Measurements from ENCODE around the gene SUPT6H. TPM values are rescaled to one million over a fixed set of nuclear protein-coding genes. Genes with fewer than 3 reads are reported as not detected.

Gene SUPT6H
- total and polyA plus RNA-seq, 2 experiments from 2014 or later, result 26.5 to 39.7 TPM

DNA sequence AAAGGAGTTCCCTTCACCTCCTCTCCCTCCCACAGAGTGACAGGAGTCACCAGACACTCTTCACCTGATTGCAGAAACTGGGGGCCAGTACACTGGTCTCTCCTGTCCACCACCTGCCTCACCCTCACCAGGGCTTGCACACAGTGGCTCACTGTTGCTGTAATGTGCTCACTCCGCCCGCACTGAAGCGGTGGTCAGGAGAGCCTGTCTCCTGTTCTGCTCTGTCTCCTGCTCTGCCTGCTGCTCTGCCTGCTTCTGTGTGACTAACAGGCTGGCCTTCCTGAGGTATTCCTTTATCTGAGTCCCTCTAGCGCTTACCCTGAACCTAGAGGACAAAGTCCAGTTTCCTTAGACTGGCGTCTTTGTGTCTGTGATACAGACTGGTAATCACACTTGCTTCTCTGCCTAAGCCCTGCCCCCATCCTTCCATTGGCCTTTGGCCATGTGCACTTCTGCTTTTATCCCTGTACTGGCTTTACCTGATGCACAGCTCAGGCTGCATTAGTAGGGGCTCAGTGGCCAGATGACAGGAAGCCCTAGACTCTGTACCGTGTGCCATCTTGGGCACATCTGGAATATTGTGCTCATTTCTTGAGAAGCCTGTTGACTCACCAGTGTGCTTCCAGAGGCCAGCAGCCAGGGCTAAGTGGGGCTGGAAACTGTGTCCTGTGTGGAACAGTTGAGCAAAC is 36.4 kb downstream of the SUPT6H start:
- no peaks in the 10 kb centered on the region for H3K9me2 ChIP-seq (ENCODE audit: insufficient read depth)
- no peaks in the 10 kb centered on the region for H3K27me3 ChIP-seq (replicated peaks; ENCODE audit: insufficient read depth)
- H3K9me3 ChIP-seq (ENCODE audit: low read depth), result no peaks in the 10 kb centered on the region
- 84% methylated on average over 6 of the region's 6 CpGs for WGBS, 2 experiments (ENCODE audit: low coverage in 1 of 2, low lambda C conversion rate in 2 of 2, missing lambda C conversion rate in 2 of 2)
- TF ChIP-seq EZH2phosphoT487 (IDR thresholded peaks at IDR 0.05; ENCODE audit: insufficient read depth, low read depth) (no peak), EZH2 (IDR thresholded peaks at IDR 0.05; ENCODE audit: insufficient read depth, poor library complexity, severe bottlenecking) (no peak)
- H4K20me1 ChIP-seq (ENCODE audit: insufficient read depth), result no peaks in the 10 kb centered on the region
- H2AFZ ChIP-seq, result no peak overlapping the region
- H3K36me3 ChIP-seq (ENCODE audit: low read depth), result peaks cover 42% of the 10 kb centered on the region
- H3K4me3 ChIP-seq, result no peak overlapping the region
- in situ Hi-C loops (cut with MboI), result no loop called here
- H3F3A ChIP-seq (ENCODE audit: insufficient read depth), result no peaks in the 10 kb centered on the region
- H3K9ac ChIP-seq, result no peak overlapping the region
- H3K4me1 ChIP-seq (ENCODE audit: insufficient read depth), result no peaks in the 10 kb centered on the region
- no peak overlapping the region for H3K27ac ChIP-seq
- peak; percentile 39 for DNase-seq
- no peak overlapping the region for H3K4me2 ChIP-seq (ENCODE audit: unreplicated experiment)
- H3K79me2 ChIP-seq (ENCODE audit: insufficient read depth), result no peaks in the 10 kb centered on the region

DNA sequence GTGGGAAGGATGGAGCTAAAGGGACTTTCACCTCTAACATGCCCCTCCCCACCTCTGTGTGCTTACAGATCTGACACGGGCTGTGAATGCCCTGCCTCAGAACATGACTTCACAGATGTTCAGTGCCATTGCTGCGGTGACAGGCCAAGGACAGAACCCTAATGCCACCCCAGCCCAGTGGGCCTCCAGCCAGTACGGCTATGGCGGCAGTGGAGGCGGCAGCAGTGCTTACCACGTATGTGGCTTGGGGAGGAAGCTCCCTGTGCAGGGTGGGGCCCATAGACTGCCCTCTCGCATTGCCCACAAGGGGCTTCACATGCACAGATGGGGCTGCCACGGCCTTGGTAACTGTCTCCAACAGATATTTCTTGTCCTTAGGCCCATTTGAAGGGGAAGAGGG is 38.3 kb downstream of the SUPT6H start:
- H4K20me1 ChIP-seq (ENCODE audit: insufficient read depth), result no peaks in the 10 kb centered on the region
- H3K27me3 ChIP-seq (replicated peaks; ENCODE audit: insufficient read depth), result no peaks in the 10 kb centered on the region
- TF ChIP-seq EZH2phosphoT487 (IDR thresholded peaks at IDR 0.05; ENCODE audit: insufficient read depth, low read depth) (no peak), EZH2 (IDR thresholded peaks at IDR 0.05; ENCODE audit: insufficient read depth, poor library complexity, severe bottlenecking) (no peak)
- H3K9ac ChIP-seq, result no peak overlapping the region
- WGBS, 2 experiments (ENCODE audit: low coverage in 1 of 2, low lambda C conversion rate in 2 of 2, missing lambda C conversion rate in 2 of 2), result 86% methylated on average over 8 of the region's 8 CpGs
- no peak overlapping the region for H2AFZ ChIP-seq
- H3K4me3 ChIP-seq, result no peak overlapping the region
- H3K4me1 ChIP-seq (ENCODE audit: insufficient read depth), result no peaks in the 10 kb centered on the region
- H3K4me2 ChIP-seq (ENCODE audit: unreplicated experiment), result no peak overlapping the region
- DNase-seq, result no peak
- peaks cover 31% of the 10 kb centered on the region for H3K36me3 ChIP-seq (ENCODE audit: low read depth)
- in situ Hi-C loops (cut with MboI), result no loop called here
- H3K27ac ChIP-seq, result no peak overlapping the region
- H3K9me2 ChIP-seq (ENCODE audit: insufficient read depth), result no peaks in the 10 kb centered on the region
- no peaks in the 10 kb centered on the region for H3K79me2 ChIP-seq (ENCODE audit: insufficient read depth)
- no peaks in the 10 kb centered on the region for H3K9me3 ChIP-seq (ENCODE audit: low read depth)
- H3F3A ChIP-seq (ENCODE audit: insufficient read depth), result no peaks in the 10 kb centered on the region

DNA sequence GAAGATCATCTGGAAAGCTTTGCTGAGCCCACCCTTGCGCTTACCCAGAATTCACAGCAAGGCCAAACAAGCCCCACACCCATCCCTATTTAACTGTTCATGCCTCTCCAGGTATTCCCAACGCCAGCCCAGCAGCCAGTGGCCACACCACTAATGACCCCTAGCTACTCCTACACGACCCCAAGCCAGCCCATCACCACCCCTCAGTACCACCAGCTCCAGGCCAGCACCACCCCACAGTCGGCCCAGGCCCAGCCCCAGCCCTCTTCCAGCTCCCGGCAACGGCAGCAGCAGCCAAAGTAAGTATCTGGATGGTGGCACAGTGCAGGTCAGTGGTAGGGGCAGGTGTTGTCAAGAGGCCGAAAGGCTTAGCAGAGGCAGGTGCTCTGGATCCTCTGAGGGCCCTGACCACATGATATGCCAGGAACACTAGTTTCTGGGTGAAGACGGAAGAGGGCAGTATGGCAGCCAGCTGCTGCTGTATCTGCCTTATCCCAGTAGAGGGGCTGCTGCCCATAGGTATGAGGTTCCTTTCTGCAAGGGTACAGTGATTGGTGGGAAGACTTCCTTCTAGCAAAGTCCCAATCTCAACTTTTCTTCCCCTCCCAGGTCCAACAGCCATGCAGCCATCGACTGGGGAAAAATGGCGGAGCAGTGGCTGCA is 39.0 kb downstream of the SUPT6H start:
- TF ChIP-seq EZH2 (IDR thresholded peaks at IDR 0.05; ENCODE audit: insufficient read depth, poor library complexity, severe bottlenecking) (no peak), EZH2phosphoT487 (IDR thresholded peaks at IDR 0.05; ENCODE audit: insufficient read depth, low read depth) (no peak)
- peaks cover 27% of the 10 kb centered on the region; the same call in 1 of the 2 replicates for H3K36me3 ChIP-seq (ENCODE audit: low read depth)
- in situ Hi-C loops (cut with MboI), result no loop called here

DNA sequence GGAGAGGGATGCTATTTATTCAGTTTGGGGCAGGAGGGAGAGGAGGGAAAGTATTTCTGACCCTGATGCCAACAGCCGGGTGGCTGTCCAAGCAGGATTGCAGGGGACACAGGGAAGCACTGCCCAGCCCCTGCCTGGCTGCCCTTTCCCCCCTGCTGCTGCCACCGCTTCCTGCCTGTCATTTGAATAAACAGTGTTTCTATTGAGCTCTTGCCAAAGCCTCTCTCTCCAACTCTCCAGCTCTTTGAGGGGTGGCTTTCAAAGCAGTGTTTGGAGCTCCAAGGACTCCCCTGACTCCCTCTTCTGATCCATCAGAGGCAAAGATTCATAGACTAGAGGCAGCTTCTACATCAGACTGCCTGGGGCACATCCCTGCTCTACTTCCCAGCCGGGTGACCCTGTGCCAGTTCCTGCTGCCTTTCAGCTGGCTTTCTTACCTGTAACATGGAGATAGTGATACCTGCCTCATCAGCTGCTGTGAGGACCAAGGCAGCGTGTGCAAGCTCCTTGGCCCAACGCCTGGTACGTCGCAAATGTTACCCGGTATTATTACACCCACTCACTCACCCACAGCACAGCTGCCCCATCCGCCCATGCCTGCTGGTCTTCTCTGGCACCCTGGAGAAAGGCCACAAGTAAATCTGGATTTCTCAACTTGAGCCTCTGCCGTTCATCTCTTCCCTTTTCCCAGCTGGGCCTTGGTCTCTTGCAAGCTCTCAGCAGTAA is 40.2 kb downstream of the SUPT6H start:
- no peak overlapping the region for H3K4me2 ChIP-seq (ENCODE audit: unreplicated experiment)
- H3K27ac ChIP-seq, result no peak overlapping the region
- H3F3A ChIP-seq (ENCODE audit: insufficient read depth), result no peaks in the 10 kb centered on the region
- H3K9me2 ChIP-seq (ENCODE audit: insufficient read depth), result no peaks in the 10 kb centered on the region
- H3K9ac ChIP-seq, result no peak overlapping the region
- WGBS, 2 experiments (ENCODE audit: low coverage in 1 of 2, low lambda C conversion rate in 2 of 2, missing lambda C conversion rate in 2 of 2), result 71 to 76% methylated on average over 10 of the region's 10 CpGs
- no peaks in the 10 kb centered on the region for H3K79me2 ChIP-seq (ENCODE audit: insufficient read depth)
- H4K20me1 ChIP-seq (ENCODE audit: insufficient read depth), result no peaks in the 10 kb centered on the region
- DNase-seq, result no peak
- H3K9me3 ChIP-seq (ENCODE audit: low read depth), result no peaks in the 10 kb centered on the region
- in situ Hi-C loops (cut with MboI), result no loop called here
- TF ChIP-seq EZH2 (IDR thresholded peaks at IDR 0.05; ENCODE audit: insufficient read depth, poor library complexity, severe bottlenecking) (no peak), EZH2phosphoT487 (IDR thresholded peaks at IDR 0.05; ENCODE audit: insufficient read depth, low read depth) (no peak)
- no peaks in the 10 kb centered on the region for H3K4me1 ChIP-seq (ENCODE audit: insufficient read depth)
- no peak overlapping the region for H2AFZ ChIP-seq
- H3K36me3 ChIP-seq (ENCODE audit: low read depth), result peaks cover 17% of the 10 kb centered on the region; the same call in 1 of the 2 replicates
- H3K27me3 ChIP-seq (replicated peaks; ENCODE audit: insufficient read depth), result no peaks in the 10 kb centered on the region
- H3K4me3 ChIP-seq, result no peak overlapping the region

More for the DNA sequence above, 39.0 kb downstream of the SUPT6H start:
- Histone ChIP-seq H2AFZ (no peak overlapping the region), H3K4me2 (ENCODE audit: unreplicated experiment) (no peak overlapping the region), H3K79me2 (ENCODE audit: insufficient read depth) (no peaks in the 10 kb centered on the region), H4K20me1 (ENCODE audit: insufficient read depth) (no peaks in the 10 kb centered on the region), H3K9ac (no peak overlapping the region), H3K4me1 (ENCODE audit: insufficient read depth) (no peaks in the 10 kb centered on the region), H3K9me2 (ENCODE audit: insufficient read depth) (no peaks in the 10 kb centered on the region), H3F3A (ENCODE audit: insufficient read depth) (no peaks in the 10 kb centered on the region), H3K27me3 (replicated peaks; ENCODE audit: insufficient read depth) (no peaks in the 10 kb centered on the region), H3K27ac (no peak overlapping the region), H3K4me3 (no peak overlapping the region), H3K9me3 (ENCODE audit: low read depth) (no peaks in the 10 kb centered on the region)
- WGBS, 2 experiments (ENCODE audit: low coverage in 1 of 2, low lambda C conversion rate in 2 of 2, missing lambda C conversion rate in 2 of 2), result 88 to 92% methylated on average over 9 to 10 of the region's 10 CpGs
- no peak for DNase-seq
